ENCODE results near the gene ADAM11. TPM values are rescaled to one million over a fixed set of nuclear protein-coding genes. Genes with fewer than 3 reads are reported as not detected.

ADAM11 gene
- total RNA-seq, 1 experiment from 2014 or later: 1.3 TPM

DNA sequence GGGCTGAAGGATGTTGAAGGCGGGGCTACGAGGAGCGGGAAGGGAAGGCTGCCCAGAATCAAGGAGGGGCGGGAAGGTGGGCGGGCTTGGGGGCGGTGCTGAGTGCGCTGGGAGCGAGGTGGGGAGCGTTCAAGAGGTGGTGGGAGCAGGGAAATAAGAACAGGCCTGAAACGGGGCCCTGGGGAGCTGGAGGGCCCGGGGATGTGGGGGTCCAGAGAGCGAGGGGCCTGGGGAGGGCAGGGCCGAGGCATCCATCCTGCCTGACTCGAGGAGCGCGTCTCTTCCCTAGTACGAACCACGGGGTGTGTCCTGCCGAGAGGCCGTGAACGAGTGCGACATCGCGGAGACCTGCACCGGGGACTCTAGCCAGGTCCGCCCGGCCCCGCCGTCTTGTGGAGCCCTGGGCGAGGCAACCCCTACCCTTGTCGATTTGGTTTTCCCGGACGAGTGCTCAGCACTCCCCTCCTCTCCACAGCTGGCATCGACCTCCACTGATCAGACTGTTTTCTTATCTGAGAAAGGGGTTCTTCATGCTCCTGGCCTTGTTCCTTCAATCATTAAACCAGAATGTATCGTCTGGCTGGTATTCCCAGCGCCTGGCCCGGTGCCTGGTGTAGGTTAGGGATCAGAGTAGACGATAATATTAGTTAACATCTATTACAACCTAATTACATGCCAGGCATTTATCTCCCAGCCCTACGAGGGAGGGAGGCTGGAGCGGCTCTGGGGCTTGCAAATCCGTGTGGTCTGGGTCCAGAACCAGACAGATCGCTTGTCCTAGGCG is 17.2 kb downstream of the ADAM11 start:
- Histone ChIP-seq H3K9me3 (ENCODE audit: low read length) (no peaks in the 10 kb centered on the region), H3K27me3 (ENCODE audit: low read length) (no peaks in the 10 kb centered on the region), H3K4me3 (ENCODE audit: low read length) (peak overlapping the region; percentile 66), H3K4me1 (ENCODE audit: low read length) (peaks cover 28% of the 10 kb centered on the region), H3K9me2 (replicated peaks; ENCODE audit: insufficient read depth, low read length) (no peaks in the 10 kb centered on the region), H2AFZ (ENCODE audit: low read length) (no peak overlapping the region), H3K4me2 (ENCODE audit: low read depth, low read length, poor library complexity, severe bottlenecking) (peak overlapping the region; percentile 91), H3K79me2 (ENCODE audit: low read length) (no peaks in the 10 kb centered on the region), H3K27ac (ENCODE audit: low read length) (no peak overlapping the region), H3K36me3 (ENCODE audit: insufficient read depth, low read length) (no peaks in the 10 kb centered on the region), H4K20me1 (ENCODE audit: insufficient read depth, low read depth, low read length) (no peaks in the 10 kb centered on the region), H3K9ac (ENCODE audit: low read length) (peak overlapping the region; percentile 53)
- DNase-seq: no peak

DNA sequence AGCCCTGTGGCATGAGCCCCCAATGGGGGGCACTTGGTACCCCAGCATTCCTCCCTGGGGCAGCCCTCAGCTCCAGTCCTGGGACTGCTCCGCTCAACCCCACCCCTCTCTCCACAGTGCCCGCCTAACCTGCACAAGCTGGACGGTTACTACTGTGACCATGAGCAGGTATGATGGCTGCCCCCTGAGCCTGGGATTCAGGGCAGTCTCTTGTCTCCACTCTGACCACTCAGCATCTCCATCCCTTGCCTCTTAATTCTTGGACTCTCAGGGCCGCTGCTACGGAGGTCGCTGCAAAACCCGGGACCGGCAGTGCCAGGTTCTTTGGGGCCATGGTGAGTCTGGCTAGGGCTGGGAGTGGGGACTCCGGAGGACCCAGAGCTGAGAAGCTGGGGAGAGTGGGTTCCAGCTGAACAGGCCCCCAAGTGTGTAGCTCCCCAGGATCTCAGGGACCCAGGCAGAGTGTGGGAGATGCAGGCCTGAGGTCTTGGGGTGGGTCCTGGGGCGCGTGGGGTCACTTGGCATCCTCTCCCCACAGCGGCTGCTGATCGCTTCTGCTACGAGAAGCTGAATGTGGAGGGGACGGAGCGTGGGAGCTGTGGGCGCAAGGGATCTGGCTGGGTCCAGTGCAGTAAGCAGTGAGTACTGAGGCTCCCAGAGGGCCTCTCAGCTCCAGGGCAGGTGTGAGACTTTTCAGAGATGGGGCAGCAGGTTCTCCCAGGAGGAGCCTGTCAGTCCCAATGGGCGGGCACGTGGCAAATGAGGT is 18.0 kb downstream of the ADAM11 start:
- Histone ChIP-seq H2AFZ (ENCODE audit: low read length) (no peak overlapping the region), H3K36me3 (ENCODE audit: insufficient read depth, low read length) (no peaks in the 10 kb centered on the region), H3K79me2 (ENCODE audit: low read length) (no peaks in the 10 kb centered on the region), H3K4me2 (ENCODE audit: low read depth, low read length, poor library complexity, severe bottlenecking) (peak overlapping the region; percentile 91), H3K9me2 (replicated peaks; ENCODE audit: insufficient read depth, low read length) (no peaks in the 10 kb centered on the region), H3K9ac (ENCODE audit: low read length) (no peak overlapping the region; the same call in 1 of the 2 replicates), H3K9me3 (ENCODE audit: low read length) (no peaks in the 10 kb centered on the region), H3K27me3 (ENCODE audit: low read length) (no peaks in the 10 kb centered on the region), H3K4me1 (ENCODE audit: low read length) (peaks cover 28% of the 10 kb centered on the region), H3K4me3 (ENCODE audit: low read length) (no peak overlapping the region; the same call in 1 of the 2 replicates), H3K27ac (ENCODE audit: low read length) (no peak overlapping the region), H4K20me1 (ENCODE audit: insufficient read depth, low read depth, low read length) (no peaks in the 10 kb centered on the region)
- DNase-seq: no peak

DNA sequence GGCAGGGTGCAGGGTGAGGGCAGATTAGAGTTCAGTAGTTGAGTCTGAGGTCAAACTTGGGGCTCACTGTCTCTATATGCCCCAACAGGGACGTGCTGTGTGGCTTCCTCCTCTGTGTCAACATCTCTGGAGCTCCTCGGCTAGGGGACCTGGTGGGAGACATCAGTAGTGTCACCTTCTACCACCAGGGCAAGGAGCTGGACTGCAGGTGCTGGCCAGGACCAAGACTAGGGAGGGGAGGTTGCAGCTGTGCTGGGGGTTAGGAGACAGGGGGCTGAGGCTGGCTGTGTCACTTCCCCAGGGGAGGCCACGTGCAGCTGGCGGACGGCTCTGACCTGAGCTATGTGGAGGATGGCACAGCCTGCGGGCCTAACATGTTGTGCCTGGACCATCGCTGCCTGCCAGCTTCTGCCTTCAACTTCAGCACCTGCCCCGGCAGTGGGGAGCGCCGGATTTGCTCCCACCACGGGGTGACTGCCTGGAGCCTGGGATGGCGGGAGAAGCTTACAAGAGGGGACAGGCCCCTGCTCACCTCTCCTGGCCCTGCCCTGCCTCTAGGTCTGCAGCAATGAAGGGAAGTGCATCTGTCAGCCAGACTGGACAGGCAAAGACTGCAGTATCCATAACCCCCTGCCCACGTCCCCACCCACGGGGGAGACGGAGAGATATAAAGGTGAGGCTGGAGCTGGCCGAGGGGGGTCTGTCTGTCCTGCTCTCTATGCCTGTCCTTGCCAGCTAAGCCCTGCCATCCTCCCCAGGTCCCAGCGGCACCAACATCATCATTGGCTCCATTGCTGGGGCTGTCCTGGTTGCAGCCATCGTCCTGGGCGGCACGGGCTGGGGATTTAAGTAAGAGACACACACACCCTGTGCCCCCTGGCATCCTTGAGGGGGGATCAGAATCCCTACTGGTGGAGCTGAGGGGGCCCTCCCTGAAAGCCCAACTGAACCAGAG is 18.9 kb downstream of the ADAM11 start:
- Histone ChIP-seq H3K4me2 (ENCODE audit: low read depth, low read length, poor library complexity, severe bottlenecking) (no peak overlapping the region), H3K36me3 (ENCODE audit: insufficient read depth, low read length) (no peaks in the 10 kb centered on the region), H3K9ac (ENCODE audit: low read length) (no peak overlapping the region; the same call in 1 of the 2 replicates), H3K9me3 (ENCODE audit: low read length) (no peaks in the 10 kb centered on the region), H3K27ac (ENCODE audit: low read length) (no peak overlapping the region), H3K27me3 (ENCODE audit: low read length) (no peaks in the 10 kb centered on the region), H4K20me1 (ENCODE audit: insufficient read depth, low read depth, low read length) (no peaks in the 10 kb centered on the region), H2AFZ (ENCODE audit: low read length) (no peak overlapping the region), H3K9me2 (replicated peaks; ENCODE audit: insufficient read depth, low read length) (no peaks in the 10 kb centered on the region), H3K4me1 (ENCODE audit: low read length) (peaks cover 28% of the 10 kb centered on the region), H3K4me3 (ENCODE audit: low read length) (no peak overlapping the region), H3K79me2 (ENCODE audit: low read length) (no peaks in the 10 kb centered on the region)
- DNase-seq: no peak

DNA sequence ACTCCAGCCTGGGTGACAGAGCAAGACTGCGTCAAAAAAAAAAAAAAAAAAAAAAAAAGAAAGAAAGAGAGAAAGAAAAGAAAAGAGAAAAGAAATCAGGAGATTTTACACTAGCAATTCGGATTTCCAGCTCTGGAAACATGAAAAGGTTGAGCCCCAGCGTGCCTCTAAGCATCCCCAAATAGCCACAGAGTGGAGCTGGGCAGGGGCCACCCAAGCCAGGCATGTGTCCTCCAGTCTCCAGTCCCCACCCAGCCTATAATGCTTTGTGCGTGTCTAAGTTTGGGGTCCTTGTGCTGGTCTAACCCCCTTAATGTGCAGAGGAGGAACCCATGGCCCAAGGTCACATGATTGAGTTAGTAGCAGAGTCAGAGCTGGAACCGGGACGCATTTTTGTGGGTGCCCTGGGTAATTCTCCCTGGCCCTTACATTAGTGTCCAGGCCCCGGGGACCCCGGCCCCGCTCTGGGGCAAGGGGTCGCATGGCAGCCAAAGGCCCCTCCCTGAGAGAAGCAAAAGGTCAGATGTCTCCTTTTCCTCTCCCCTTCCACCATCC is 19.9 kb downstream of the ADAM11 start:
- Histone ChIP-seq H2AFZ (ENCODE audit: low read length) (no peak overlapping the region; the same call in 1 of the 2 replicates), H3K9me2 (replicated peaks; ENCODE audit: insufficient read depth, low read length) (no peaks in the 10 kb centered on the region), H3K4me3 (ENCODE audit: low read length) (peak overlapping the region; percentile 53; the same call in 1 of the 2 replicates)

DNA sequence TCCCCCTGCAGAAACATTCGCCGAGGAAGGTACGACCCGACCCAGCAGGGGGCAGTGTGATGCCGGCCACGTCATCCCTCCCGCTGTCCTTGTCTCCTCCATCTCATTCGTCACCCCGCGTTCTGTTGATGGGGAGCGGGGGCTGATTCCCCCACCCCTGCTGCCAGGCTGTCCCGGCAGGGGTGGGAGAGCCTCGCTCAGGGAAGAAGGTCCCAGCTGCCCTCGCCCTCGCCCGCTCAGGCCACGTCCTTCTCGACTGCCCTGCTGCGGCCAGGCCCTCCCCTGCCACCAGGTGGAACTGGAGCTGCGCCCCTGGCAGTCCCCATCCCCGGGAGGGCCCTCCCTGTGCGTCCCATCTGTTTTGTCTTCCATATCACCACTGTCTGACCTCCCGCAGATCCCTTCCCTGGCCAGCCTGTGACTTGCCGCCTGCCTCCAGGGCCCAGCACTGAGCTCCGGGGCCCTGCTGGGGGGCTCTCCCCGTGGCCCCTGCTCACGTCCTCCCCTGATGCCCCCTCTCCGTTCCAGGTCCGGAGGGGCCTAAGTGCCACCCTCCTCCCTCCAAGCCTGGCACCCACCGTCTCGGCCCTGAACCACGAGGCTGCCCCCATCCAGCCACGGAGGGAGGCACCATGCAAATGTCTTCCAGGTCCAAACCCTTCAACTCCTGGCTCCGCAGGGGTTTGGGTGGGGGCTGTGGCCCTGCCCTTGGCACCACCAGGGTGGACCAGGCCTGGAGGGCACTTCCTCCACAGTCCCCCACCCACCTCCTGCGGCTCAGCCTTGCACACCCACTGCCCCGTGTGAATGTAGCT is 20.6 kb downstream of the ADAM11 start:
- peak; percentile 90 for DNase-seq
- Histone ChIP-seq H3K36me3 (ENCODE audit: insufficient read depth, low read length) (no peaks in the 10 kb centered on the region), H3K4me2 (ENCODE audit: low read depth, low read length, poor library complexity, severe bottlenecking) (peak overlapping the region; percentile 73), H4K20me1 (ENCODE audit: insufficient read depth, low read depth, low read length) (no peaks in the 10 kb centered on the region), H3K4me3 (ENCODE audit: low read length) (peak overlapping the region; percentile 53; the same call in 1 of the 2 replicates), H3K27ac (ENCODE audit: low read length) (no peak overlapping the region), H3K27me3 (ENCODE audit: low read length) (no peaks in the 10 kb centered on the region), H3K79me2 (ENCODE audit: low read length) (no peaks in the 10 kb centered on the region), H3K4me1 (ENCODE audit: low read length) (peaks cover 27% of the 10 kb centered on the region), H2AFZ (ENCODE audit: low read length) (peak overlapping the region; percentile 60; the same call in 1 of the 2 replicates), H3K9me3 (ENCODE audit: low read length) (no peaks in the 10 kb centered on the region), H3K9ac (ENCODE audit: low read length) (peak overlapping the region; percentile 49), H3K9me2 (replicated peaks; ENCODE audit: insufficient read depth, low read length) (no peaks in the 10 kb centered on the region)

More for the DNA sequence above, 19.9 kb downstream of the ADAM11 start:
- peaks cover 28% of the 10 kb centered on the region for H3K4me1 ChIP-seq (ENCODE audit: low read length)
- no peaks in the 10 kb centered on the region for H3K27me3 ChIP-seq (ENCODE audit: low read length)
- DNase-seq: no peak
- peak overlapping the region; percentile 49; the same call in 1 of the 2 replicates for H3K9ac ChIP-seq (ENCODE audit: low read length)
- no peak overlapping the region for H3K27ac ChIP-seq (ENCODE audit: low read length)
- H3K79me2 ChIP-seq (ENCODE audit: low read length): no peaks in the 10 kb centered on the region
- H3K4me2 ChIP-seq (ENCODE audit: low read depth, low read length, poor library complexity, severe bottlenecking): peak overlapping the region; percentile 73
- H3K36me3 ChIP-seq (ENCODE audit: insufficient read depth, low read length): no peaks in the 10 kb centered on the region
- no peaks in the 10 kb centered on the region for H4K20me1 ChIP-seq (ENCODE audit: insufficient read depth, low read depth, low read length)
- H3K9me3 ChIP-seq (ENCODE audit: low read length): no peaks in the 10 kb centered on the region

DNA sequence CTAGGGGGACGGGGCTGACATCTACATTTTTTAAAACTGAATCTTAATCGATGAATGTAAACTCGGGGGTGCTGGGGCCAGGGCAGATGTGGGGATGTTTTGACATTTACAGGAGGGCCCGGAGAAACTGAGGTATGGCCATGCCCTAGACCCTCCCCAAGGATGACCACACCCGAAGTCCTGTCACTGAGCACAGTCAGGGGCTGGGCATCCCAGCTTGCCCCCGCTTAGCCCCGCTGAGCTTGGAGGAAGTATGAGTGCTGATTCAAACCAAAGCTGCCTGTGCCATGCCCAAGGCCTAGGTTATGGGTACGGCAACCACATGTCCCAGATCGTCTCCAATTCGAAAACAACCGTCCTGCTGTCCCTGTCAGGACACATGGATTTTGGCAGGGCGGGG is 21.4 kb downstream of the ADAM11 start:
- H3K27me3 ChIP-seq (ENCODE audit: low read length): no peaks in the 10 kb centered on the region

DNA sequence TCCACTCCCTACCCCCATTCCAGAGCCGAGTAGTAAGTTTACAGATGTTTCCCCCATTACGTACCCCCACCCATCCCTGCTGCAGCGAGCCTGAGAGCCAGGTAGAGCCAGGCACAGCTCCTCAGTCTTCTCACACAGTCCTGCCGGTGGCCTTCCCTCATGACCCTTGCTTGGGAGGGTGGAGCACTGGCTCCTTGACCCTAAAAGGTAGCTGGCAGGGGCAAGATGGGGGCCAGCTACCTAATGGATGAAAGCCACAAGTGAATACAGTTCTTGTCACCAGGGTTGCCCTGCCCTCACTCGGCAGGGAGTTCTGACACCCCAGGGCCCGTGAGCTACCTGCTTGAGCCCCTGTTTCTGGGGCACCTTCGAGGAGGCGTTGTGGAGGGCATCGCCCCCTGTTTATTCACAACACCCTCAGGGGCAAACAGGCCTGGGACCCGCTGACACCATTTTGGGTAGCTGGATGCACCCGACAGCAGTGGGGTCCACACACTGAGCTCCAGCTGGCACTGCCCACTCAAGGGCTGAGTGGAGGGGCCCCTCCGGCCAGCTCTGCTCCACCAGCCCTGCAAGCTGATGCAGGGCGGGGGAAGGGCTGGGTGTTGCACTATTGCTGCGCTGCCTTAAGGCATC is 22.2 kb downstream of the ADAM11 start:
- no peak for DNase-seq
- H3K9me2 ChIP-seq (replicated peaks; ENCODE audit: insufficient read depth, low read length): no peaks in the 10 kb centered on the region
- no peak overlapping the region for H2AFZ ChIP-seq (ENCODE audit: low read length)
- no peak overlapping the region for H3K4me2 ChIP-seq (ENCODE audit: low read depth, low read length, poor library complexity, severe bottlenecking)
- no peaks in the 10 kb centered on the region for H3K27me3 ChIP-seq (ENCODE audit: low read length)
- H3K9me3 ChIP-seq (ENCODE audit: low read length): no peaks in the 10 kb centered on the region
- H3K27ac ChIP-seq (ENCODE audit: low read length): no peak overlapping the region
- H4K20me1 ChIP-seq (ENCODE audit: insufficient read depth, low read depth, low read length): no peaks in the 10 kb centered on the region
- H3K79me2 ChIP-seq (ENCODE audit: low read length): no peaks in the 10 kb centered on the region
- no peak overlapping the region for H3K4me3 ChIP-seq (ENCODE audit: low read length)
- H3K9ac ChIP-seq (ENCODE audit: low read length): no peak overlapping the region
- peaks cover 17% of the 10 kb centered on the region for H3K4me1 ChIP-seq (ENCODE audit: low read length)
- no peaks in the 10 kb centered on the region for H3K36me3 ChIP-seq (ENCODE audit: insufficient read depth, low read length)

More for the DNA sequence above, 21.4 kb downstream of the ADAM11 start:
- peaks cover 21% of the 10 kb centered on the region for H3K4me1 ChIP-seq (ENCODE audit: low read length)
- no peaks in the 10 kb centered on the region for H3K9me2 ChIP-seq (replicated peaks; ENCODE audit: insufficient read depth, low read length)
- no peak overlapping the region for H3K4me2 ChIP-seq (ENCODE audit: low read depth, low read length, poor library complexity, severe bottlenecking)
- no peak overlapping the region for H2AFZ ChIP-seq (ENCODE audit: low read length)
- no peaks in the 10 kb centered on the region for H3K36me3 ChIP-seq (ENCODE audit: insufficient read depth, low read length)
- H3K79me2 ChIP-seq (ENCODE audit: low read length): no peaks in the 10 kb centered on the region
- no peak for DNase-seq
- H3K9me3 ChIP-seq (ENCODE audit: low read length): no peaks in the 10 kb centered on the region
- H3K27ac ChIP-seq (ENCODE audit: low read length): no peak overlapping the region
- no peaks in the 10 kb centered on the region for H4K20me1 ChIP-seq (ENCODE audit: insufficient read depth, low read depth, low read length)
- H3K9ac ChIP-seq (ENCODE audit: low read length): no peak overlapping the region
- no peak overlapping the region for H3K4me3 ChIP-seq (ENCODE audit: low read length)
